HG03025 (cell line): ENCODE measurements around the gene SACS.

Experiments used
- ATAC-seq: cut with Tn5 transposase; IDR thresholded peaks from one replicate; pipeline ENCODE4 v1.9.1; 2021; ENCODE audit warnings: mild to moderate bottlenecking, moderate library complexity; ENCODE audit not compliant: unreplicated experiment, low FRiP score

The SACS gene

GRCh38 chr13:23365652-23366051, 67.8 kb downstream of the SACS start:
- ATAC-seq, result no peak

GRCh38 chr13:23359882-23360281, 73.6 kb downstream of the SACS start:
- no peak for ATAC-seq

- ATAC-seq, result no peak
These were observed 76.2 kb downstream of the SACS start for GRCh38 chr13:23357349-23357748.

GRCh38 chr13:23356368-23356767, 77.1 kb downstream of the SACS start:
- no peak for ATAC-seq

- ATAC-seq, result no peak
These were observed 79.0 kb downstream of the SACS start for GRCh38 chr13:23354520-23354919.

- ATAC-seq, result no peak
These were observed 81.3 kb downstream of the SACS start for GRCh38 chr13:23352161-23352560.

GRCh38 chr13:23350009-23350408, 83.5 kb downstream of the SACS start:
- no peak for ATAC-seq

GRCh38 chr13:23349161-23349897, 84.2 kb downstream of the SACS start:
- no peak for ATAC-seq

- no peak for ATAC-seq
These were observed 85.0 kb downstream of the SACS start for GRCh38 chr13:23348262-23349127.

- no peak for ATAC-seq
These were observed 85.9 kb downstream of the SACS start for GRCh38 chr13:23347601-23348000.

GRCh38 chr13:23344931-23345595, 88.4 kb downstream of the SACS start:
- no peak for ATAC-seq

- no peak for ATAC-seq
These were observed 94.3 kb downstream of the SACS start for GRCh38 chr13:23339225-23339624.

- no peak for ATAC-seq
These were observed 103.1 kb downstream of the SACS start for GRCh38 chr13:23330356-23330755.

- ATAC-seq, result peak; percentile 62
These were observed 108.3 kb downstream of the SACS start for GRCh38 chr13:23325191-23325590.

- ATAC-seq, result no peak
These were observed 109.4 kb downstream of the SACS start for GRCh38 chr13:23323946-23324709.

GRCh38 chr13:23322353-23323336, 110.9 kb downstream of the SACS start:
- no peak for ATAC-seq

GRCh38 chr13:23321535-23322241, 111.8 kb downstream of the SACS start:
- peak; percentile 71 for ATAC-seq

GRCh38 chr13:23320926-23321534, 112.5 kb downstream of the SACS start:
- no peak for ATAC-seq
